AG04450 (cell line): ENCODE results near the gene COL5A1. TPM values are rescaled to one million over a fixed set of nuclear protein-coding genes. Genes with fewer than 3 reads are reported as not detected.

Experiments
- CTCF ChIA-PET: fragments of 300-600, 350-600 bp; formaldehyde crosslinking; extraction: SDS; loops from one replicate; lab custom pipeline; 2022; ENCODE audit warnings: antibody characterized with exemption, inconsistent platforms; lab: Charles Lee
- POLR2A ChIA-PET: fragments of 350-600 bp; formaldehyde crosslinking; extraction: SDS; loops from one replicate; lab custom pipeline; 2021; ENCODE audit warnings: antibody characterized with exemption, inconsistent platforms; lab: Yijun Ruan, JAX
- DNase-seq: peaks from one replicate; pipeline ENCODE4 v3.0.0-alpha.2; 2011; ENCODE audit warnings: low read depth, low spot score
- H3K27ac ChIP-seq: one replicate; pipeline ENCODE4 v1.5.1; 2012; ENCODE audit warnings: low read depth, low read length, control low read depth
- H3K27me3 ChIP-seq: one replicate; pipeline ENCODE4 v1.6.0; 2012; ENCODE audit warnings: low read length; ENCODE audit not compliant: control insufficient read depth, insufficient read depth
- H3K4me3 ChIP-seq: 2 replicates; pipeline ENCODE4 v1.5.1; 2011; ENCODE audit warnings: mild to moderate bottlenecking, low read depth, low read length, control low read depth
- H3K9me3 ChIP-seq: 2 replicates; pipeline ENCODE4 v1.5.1; 2012; ENCODE audit warnings: low read length; ENCODE audit not compliant: control insufficient read depth, insufficient read depth
- CTCF ChIP-seq: IDR thresholded peaks from 2 replicates; pipeline ENCODE4 v1.5.1; 2011; ENCODE audit warnings: low read depth, low read length, control low read depth, inconsistent platforms
- polyA plus RNA-seq: library from polyadenylated mRNA; depleted of rRNA; stranded (reverse); fragments of >200 nt; gene quantifications from 2 replicates; pipeline ENCODE4 v1.2.3, GENCODE V29; 2011

The COL5A1 gene
- polyA plus RNA-seq, 1 experiment, result 73.3 TPM

DNA sequence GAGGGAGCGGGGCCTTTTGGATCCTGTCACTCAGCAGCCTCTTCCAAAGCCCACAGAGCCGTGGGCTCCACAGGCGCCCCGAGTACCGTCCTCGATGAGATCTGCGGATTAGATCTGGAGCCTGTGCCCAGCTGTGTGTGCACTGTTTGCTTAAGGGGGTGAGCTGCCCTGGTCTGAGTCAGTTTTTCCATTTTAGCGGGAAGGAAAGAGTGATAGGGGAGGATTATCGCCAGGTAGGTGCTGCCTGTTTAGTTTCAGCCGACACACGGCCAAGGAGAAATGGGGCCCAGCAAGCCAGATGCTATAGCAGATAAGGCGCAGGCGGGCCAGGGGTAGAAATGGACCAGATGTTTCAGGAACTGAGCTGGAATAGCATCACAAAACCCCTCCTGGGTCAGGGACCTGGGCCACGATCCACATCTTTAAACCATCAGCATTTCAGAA is 18.1 kb downstream of the COL5A1 start:
- ChIA-PET CTCF (interaction anchor here (0.6 to 2.4 kb wide), 4 partner anchors 16 to 878 kb away, joined by 3 to 10 read pairs (median 6); no protein-coding TSS in a partner anchor), POLR2A (no interaction called here)
- DNase-seq, result no peak
- TF ChIP-seq CTCF, result no peak
- Histone ChIP-seq H3K27me3 (no peaks in the 10 kb centered on the region), H3K4me3 (no peak overlapping the region), H3K9me3 (peaks cover 7% of the 10 kb centered on the region; the same call in 1 of the 2 replicates), H3K27ac (no peak overlapping the region)

DNA sequence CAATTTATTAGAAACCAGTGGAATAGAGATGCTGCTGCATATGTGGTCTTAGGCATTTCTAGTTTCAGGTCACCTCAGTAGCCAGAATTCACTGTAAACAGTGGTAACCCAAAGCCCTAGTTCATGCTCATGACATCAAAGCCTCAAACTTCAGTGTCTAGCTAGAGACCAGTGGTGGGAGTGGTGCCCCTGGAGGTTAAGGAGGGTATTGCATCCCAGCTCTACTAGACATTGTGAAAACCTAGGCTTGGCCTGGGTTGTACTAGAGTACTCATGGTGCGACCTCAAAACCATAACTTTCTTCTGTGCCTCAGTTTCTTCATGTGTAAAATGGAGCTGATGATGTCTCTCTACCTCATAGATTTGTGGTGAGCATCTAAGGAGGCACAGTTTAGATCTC is 18.8 kb downstream of the COL5A1 start:
- Histone ChIP-seq H3K27ac (no peak overlapping the region), H3K9me3 (peaks cover 7% of the 10 kb centered on the region; the same call in 1 of the 2 replicates), H3K27me3 (no peaks in the 10 kb centered on the region), H3K4me3 (no peak overlapping the region)
- peak; percentile 79 for TF ChIP-seq CTCF
- CTCF ChIA-PET, result interaction anchor here (0.8 to 2.4 kb wide), 6 partner anchors 11 to 211 kb away, joined by 3 to 10 read pairs (median 5); no protein-coding TSS in a partner anchor
- no peak for DNase-seq
- POLR2A ChIA-PET, result interaction anchor here (1.0 to 2.5 kb wide), 2 partner anchors 9 to 15 kb away, joined by 3 to 24 read pairs; no protein-coding TSS in a partner anchor

GRCh38 chr9:134661299-134661698 is 19.7 kb downstream of the COL5A1 start:
- Histone ChIP-seq H3K27ac (peak overlapping the region; percentile 85), H3K27me3 (no peaks in the 10 kb centered on the region), H3K4me3 (no peak overlapping the region), H3K9me3 (peaks cover 7% of the 10 kb centered on the region; the same call in 1 of the 2 replicates)
- ChIA-PET CTCF (interaction anchor here (0.6 to 2.4 kb wide), 6 partner anchors 12 to 217 kb away, joined by 3 to 13 read pairs (median 6); no protein-coding TSS in a partner anchor), POLR2A (interaction anchor here (0.7 to 2.5 kb wide), 3 partner anchors 8 to 188 kb away, joined by 3 to 24 read pairs (median 5); no protein-coding TSS in a partner anchor)
- no peak for TF ChIP-seq CTCF
- no peak for DNase-seq

GRCh38 chr9:134661791-134662142 is 20.2 kb downstream of the COL5A1 start:
- ChIA-PET POLR2A (interaction anchor here (0.7 to 2.5 kb wide), 4 partner anchors 17 to 205 kb away, joined by 3 to 24 read pairs (median 4); no protein-coding TSS in a partner anchor), CTCF (interaction anchor here (0.5 to 2.4 kb wide), 4 partner anchors 28 to 487 kb away, joined by 3 to 13 read pairs (median 8); no protein-coding TSS in a partner anchor)
- DNase-seq, result peak; percentile 39

More at GRCh38 chr9:134661791-134662142, 20.2 kb downstream of the COL5A1 start:
- Histone ChIP-seq H3K4me3 (no peak overlapping the region), H3K27me3 (no peaks in the 10 kb centered on the region), H3K27ac (peak overlapping the region; percentile 85), H3K9me3 (peaks cover 7% of the 10 kb centered on the region; the same call in 1 of the 2 replicates)
- no peak for TF ChIP-seq CTCF
